ENCODE data around the gene MFSD6.

GRCh38 chr2:190545093-190545492 lies 136.9 kb downstream of the MFSD6 start:
- TF ChIP-seq POLR2A (IDR thresholded peaks at IDR 0.05) = no peak
- TF ChIP-seq, protein P1, sequence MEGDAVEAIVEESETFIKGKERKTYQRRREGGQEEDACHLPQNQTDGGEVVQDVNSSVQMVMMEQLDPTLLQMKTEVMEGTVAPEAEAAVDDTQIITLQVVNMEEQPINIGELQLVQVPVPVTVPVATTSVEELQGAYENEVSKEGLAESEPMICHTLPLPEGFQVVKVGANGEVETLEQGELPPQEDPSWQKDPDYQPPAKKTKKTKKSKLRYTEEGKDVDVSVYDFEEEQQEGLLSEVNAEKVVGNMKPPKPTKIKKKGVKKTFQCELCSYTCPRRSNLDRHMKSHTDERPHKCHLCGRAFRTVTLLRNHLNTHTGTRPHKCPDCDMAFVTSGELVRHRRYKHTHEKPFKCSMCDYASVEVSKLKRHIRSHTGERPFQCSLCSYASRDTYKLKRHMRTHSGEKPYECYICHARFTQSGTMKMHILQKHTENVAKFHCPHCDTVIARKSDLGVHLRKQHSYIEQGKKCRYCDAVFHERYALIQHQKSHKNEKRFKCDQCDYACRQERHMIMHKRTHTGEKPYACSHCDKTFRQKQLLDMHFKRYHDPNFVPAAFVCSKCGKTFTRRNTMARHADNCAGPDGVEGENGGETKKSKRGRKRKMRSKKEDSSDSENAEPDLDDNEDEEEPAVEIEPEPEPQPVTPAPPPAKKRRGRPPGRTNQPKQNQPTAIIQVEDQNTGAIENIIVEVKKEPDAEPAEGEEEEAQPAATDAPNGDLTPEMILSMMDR (IDR thresholded peaks at IDR 0.05) = no peak
